ENCODE measurements around the gene ACE2.
"Not testable (repeated sequence)": the region's sequence is repeated elsewhere in the genome, so short reads cannot be mapped to it uniquely, and the experiment has no call there.

Gene ACE2
- long read RNA-seq, donor 1, transcript ACE2-201 (18 exons, 3,393 nt) = major isoform, 6 of 6 reads
- long read RNA-seq, donor 1, partial matches to known transcripts = 0 of 6 reads
- long read RNA-seq, donor 1, other reads (novel, unspliced or antisense) = 0 of 6 reads
- long read RNA-seq, donor 2, partial matches to known transcripts = 0 of 2 reads
- long read RNA-seq, donor 2, other reads (novel, unspliced or antisense) = 0 of 2 reads
- long read RNA-seq, donor 3, partial matches to known transcripts = 0 of 3 reads
- long read RNA-seq, donor 3, other reads (novel, unspliced or antisense) = 0 of 3 reads
- long read RNA-seq, donor 4, partial matches to known transcripts = 0 of 1 reads
- long read RNA-seq, donor 4, other reads (novel, unspliced or antisense) = 0 of 1 reads
- long read RNA-seq, donor 5, partial matches to known transcripts = 0 of 1 reads
- long read RNA-seq, donor 5, other reads (novel, unspliced or antisense) = 0 of 1 reads
- long read RNA-seq, donor 6, transcript ACE2-201 (18 exons, 3,393 nt) = major isoform, 5 of 5 reads
- long read RNA-seq, donor 6, partial matches to known transcripts = 0 of 5 reads
- long read RNA-seq, donor 6, other reads (novel, unspliced or antisense) = 0 of 5 reads
- long read RNA-seq, donor 7, transcript ACE2-201 (18 exons, 3,393 nt) = major isoform, 5 of 17 reads
- long read RNA-seq, donor 7, partial matches to known transcripts = 10 of 17 reads
- long read RNA-seq, donor 7, other reads (novel, unspliced or antisense) = 0 of 17 reads
- long read RNA-seq, donor 8, transcript ACE2-201 (18 exons, 3,393 nt) = major isoform, 9 of 9 reads
- long read RNA-seq, donor 8, partial matches to known transcripts = 0 of 9 reads
- long read RNA-seq, donor 8, other reads (novel, unspliced or antisense) = 0 of 9 reads

- no peak for DNase-seq
Observed at GRCh38 chrX:15600745-15601144, at the start of gene ACE2. Gene ACE2, minus strand, starts transcription at chrX:15600960. Its CDS starts 49 bp downstream, at chrX:15600911.

- DNase-seq = not testable (repeated sequence)
Observed at GRCh38 chrX:15647510-15647909, 46.8 kb upstream of the ACE2 start.

DNA sequence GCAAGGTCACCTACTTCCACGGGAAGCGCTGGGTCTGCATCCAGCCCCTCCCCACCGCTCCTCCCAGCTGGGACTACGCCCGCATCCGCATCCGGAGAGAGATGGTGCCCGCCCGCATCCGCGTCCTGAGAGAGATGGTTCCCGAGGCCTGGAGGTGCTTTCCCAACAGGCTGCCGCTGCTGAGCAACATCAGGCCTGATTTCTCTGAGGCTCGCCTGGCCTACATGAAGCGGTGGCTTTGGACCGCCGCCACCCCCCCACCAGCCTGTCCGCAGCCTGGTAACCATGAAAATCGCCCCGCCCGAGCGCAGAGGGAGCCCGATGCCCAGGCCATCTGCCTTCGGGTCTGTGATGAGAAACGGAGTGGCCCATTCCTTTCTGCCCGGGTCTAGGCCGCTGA, 45.8 kb upstream of the ACE2 start:
- no peak for DNase-seq

DNA sequence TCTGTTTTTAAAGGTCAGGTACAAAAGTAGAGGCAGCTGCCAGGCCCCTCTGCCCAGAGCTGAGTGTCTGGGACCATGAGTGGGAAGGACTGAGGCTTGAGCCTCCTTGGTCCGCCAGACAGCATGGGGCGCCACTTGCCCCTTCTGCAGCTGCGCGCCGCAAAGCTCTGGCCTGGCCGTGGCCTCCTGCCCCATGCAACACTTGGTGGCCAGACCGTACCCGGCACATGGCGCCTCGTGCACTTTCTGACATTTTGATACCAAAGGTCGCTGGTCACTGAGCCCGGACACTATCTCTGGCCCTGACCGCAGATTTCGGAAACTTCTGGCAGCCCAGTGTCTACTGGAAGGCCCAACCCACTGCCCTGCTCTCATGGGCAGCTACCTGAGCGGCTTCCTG, 45.3 kb upstream of the ACE2 start:
- no peak for DNase-seq

DNA sequence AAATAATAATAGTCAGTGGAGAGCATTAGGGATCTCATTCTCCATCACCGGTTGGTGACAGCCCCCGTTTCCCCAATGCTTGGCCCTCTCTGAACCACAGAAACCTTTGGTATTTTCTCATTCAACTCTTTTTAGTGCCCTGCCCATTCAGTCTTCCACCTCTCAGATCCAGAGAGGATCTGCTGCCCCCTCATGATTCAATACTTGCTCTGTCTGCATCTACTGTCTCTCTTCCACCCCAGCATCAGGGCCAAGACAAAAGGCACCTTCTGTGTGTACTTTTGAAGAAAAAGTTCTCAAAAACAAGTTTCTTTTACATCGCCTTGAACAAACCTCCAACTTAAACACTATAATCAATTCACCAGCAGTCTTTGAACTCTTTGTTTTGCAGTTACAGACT, 44.5 kb upstream of the ACE2 start:
- DNase-seq = no peak

DNA sequence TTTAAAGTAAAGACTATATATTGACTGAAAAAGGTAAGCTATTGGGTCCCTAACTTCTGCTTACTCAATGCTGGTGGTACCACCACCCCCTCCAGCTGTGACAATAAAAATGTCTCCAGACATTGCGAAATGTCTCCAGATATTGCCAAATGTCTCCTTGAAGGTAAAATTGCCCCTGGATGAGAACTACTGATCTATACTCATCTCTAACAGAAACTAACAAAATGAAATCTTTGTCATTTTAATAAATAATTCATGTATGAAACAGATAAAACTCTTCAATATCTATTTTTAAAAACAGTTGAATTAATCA, 43.8 kb upstream of the ACE2 start:
- no peak for DNase-seq

DNA sequence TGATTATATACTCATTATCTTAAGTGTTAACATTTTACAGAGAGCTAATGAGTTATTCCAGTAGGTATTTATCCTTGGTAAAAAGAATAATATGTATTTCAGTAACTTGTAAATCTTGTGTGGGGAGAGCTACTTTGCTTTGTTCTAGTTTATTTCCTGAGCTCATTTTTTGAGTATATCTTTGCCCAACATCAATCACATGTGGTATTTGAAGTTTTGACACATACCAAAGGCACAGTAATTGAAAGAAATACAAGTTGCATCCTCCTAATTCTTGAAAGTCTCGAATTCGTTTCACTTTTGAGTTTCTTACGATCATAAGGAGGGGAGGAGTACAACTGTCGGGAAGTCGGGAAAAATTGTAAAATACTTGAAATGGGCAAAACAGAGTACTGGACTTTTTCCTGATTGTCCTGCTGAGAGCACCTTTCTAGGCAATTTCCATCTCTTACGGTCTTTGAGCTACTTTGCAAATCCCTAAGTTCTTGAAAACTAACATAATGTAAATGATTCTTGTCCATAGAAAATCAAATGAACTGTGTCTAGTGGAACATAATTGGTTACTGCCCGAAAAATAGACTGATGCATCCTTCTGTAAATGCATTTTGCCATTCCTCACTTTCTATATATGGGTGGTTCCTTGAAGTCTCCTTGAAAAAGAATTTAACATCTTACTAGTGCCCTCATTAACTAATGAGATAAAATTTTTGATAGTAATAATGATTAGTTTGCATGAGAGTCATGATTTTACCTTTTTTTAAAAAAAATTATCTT, 43.2 kb upstream of the ACE2 start:
- DNase-seq = no peak

GRCh38 chrX:15631637-15632036, 30.9 kb upstream of the ACE2 start:
- DNase-seq = no peak

DNA sequence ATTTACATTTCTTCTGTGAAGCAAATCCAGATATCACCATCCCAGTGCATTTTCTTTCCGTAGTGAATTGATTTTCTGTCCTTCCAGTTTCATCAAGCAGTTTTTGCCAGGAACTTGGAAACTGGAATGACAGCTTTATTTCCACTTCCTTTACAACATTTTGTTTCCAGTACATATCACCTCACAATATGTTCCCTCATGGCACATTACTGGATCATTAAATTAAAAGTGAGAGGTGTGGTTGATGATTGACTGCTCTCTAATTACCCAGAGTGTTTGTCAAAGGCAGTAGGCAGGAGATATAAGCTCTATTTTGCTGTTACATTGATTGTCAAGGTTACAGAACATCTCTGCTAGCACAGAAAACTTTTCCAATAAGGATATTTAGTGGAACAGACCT, 22.3 kb upstream of the ACE2 start:
- no peak for DNase-seq

DNA sequence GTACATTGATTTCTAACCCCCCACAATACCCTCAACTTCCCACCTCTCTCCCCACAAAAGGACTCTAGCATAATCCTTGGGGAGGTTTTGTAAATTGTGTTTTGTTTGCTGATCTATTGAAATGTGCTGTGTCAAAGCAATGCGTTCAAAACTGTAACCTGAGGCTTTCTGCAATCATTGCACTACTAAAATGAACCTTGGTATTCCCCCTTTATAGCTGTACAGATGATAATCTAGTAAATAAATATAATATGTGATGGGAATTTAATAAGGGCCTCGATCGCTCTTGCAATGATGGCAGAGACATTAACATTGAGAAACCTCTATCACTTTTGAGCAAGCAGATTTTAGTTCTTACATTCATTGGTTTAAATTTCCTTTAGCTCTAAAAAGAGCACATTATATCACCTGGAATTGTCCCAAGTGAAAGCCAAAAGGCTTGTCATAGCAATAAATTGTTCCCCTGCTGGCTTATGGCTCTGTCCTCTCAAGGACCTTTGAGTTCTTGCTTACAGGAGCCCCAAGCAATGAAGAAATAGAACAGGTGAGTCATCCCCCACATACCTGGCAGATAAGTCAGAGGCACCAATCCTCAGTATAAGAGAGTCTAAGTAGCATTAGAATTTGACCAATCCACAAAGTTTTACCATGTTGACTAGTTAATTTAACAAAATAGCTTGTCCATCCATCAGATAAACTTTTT, 18.4 kb upstream of the ACE2 start:
- no peak for DNase-seq

- no peak for DNase-seq
Observed at GRCh38 chrX:15617111-15617510, 16.4 kb upstream of the ACE2 start.

GRCh38 chrX:15616531-15616930, 15.8 kb upstream of the ACE2 start:
- no peak for DNase-seq

GRCh38 chrX:15607067-15607466, 6.3 kb upstream of the ACE2 start:
- no peak for DNase-seq

DNA sequence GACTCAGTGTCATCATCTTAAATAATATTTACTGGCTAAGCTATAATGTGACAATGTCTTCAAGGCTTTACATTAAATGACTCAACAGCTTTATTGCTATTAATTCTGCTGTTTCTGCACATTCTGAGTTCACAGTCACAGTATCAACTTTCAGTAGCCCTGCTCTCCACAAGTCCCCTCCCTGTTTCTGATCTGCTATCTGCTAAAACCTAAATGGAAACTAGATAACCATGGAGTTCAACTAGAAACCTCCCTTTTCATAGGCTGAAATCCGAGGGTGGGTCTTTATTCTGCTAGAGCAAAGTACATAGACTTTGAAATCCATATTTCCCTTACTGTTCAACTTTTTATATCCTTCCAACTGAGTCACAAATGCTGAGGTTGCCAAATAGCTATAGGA, 5.4 kb upstream of the ACE2 start:
- no peak for DNase-seq

- DNase-seq = no peak
Observed at GRCh38 chrX:15605226-15605625, 4.5 kb upstream of the ACE2 start.

GRCh38 chrX:15602761-15603160, 2.0 kb upstream of the ACE2 start:
- DNase-seq = no peak

GRCh38 chrX:15601932-15602331, 1.2 kb upstream of the ACE2 start:
- DNase-seq = no peak

DNA sequence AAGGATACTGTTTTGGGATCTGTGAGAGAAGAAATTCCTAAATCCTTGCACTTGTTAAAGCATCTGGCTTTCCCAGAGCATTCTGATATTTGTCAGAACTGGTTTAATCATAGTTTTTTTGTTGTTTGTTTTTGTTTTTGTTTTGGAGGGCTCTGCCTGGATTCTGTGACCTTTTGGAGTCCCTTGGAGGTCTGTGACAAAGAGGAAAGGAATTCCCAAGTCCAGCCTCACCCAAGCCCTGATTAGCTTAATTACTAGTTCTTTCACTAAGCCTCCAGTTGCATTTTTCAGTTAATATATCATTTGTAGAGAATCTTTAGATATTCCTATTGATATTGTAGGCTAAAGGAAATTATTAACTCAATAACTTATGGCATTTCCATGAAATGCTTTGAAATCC, 711 bp downstream of the ACE2 start:
- no peak for DNase-seq

DNA sequence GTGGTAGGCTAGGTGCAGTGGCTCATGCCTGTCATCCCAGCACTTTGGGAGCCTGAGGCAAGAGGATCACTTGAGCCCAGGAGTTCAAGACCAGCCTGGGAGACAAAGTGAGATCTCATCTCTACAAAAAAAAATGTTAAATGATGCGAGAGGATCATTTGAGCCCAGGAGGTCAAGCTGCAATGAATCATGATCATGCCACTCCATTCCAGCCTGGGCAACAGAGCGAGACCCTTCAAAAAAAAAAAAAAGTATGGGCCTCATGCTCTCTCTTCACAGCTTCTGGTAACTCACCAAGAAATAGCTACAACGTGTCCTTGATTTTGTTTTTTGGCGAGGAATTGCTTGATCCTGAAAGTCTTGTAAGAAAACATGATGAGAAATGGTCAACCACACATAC, 1.3 kb downstream of the ACE2 start:
- DNase-seq = no peak

GRCh38 chrX:15598026-15598425, 2.7 kb downstream of the ACE2 start:
- no peak for DNase-seq

DNA sequence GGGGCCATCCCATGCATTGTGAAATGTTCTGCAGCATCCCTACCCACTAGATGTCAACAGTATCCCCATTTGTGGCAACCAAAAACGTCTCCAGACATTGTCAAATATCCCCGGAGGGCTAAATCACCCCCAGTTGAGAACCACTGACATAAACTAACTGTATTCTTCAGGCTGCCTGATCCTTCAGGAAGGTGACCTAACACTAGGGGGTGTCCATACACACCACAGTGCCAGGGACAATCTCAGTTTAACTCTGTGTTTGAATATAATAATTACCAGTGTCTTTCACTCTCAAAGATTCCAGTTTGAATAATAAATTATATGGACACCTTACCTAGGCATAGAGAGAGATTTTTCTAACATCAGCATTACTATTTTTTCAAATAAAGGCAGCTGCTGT, 6.4 kb downstream of the ACE2 start:
- DNase-seq = no peak
